Measurements from ENCODE around the gene CDC42SE2. TPM values are rescaled to one million over a fixed set of nuclear protein-coding genes. Genes with fewer than 3 reads are reported as not detected.

CDC42SE2 gene
- total RNA-seq, 1 donor from 2014 or later, result 24.1 TPM

DNA sequence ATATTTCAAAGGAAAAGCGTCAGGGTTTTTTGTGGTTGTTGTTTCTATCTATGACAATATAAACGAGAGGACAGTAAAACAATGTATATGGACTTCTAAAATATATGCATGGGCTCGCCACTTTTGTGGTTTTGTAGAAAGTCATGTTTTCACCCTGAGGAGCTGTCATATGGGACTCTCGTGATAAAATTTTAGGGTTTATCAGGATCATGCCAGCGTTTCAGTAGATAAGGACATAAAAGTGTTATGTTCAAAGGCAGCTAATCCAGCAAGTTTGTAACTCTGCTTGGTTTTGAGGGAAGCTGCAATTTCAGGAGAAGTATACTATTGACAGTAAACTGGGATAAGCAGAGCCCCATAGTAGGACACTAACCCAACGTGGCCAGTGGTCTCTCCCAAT, 120.3 kb downstream of the CDC42SE2 start:
- no peak overlapping the region for H3K4me2 ChIP-seq (ENCODE audit: low read length)
- H3K9me3 ChIP-seq (ENCODE audit: insufficient read depth, low read depth, low read length), result no peaks in the 10 kb centered on the region
- H3K9me3 Mint-ChIP-seq (ENCODE audit: unreplicated experiment), result no peaks in the 10 kb centered on the region
- H3K4me1 Mint-ChIP-seq (ENCODE audit: low read depth, unreplicated experiment), result peaks cover 14% of the 10 kb centered on the region
- peaks cover 18% of the 10 kb centered on the region for H3K79me2 ChIP-seq (ENCODE audit: insufficient read depth, low read length)
- no peak overlapping the region for H3K27ac Mint-ChIP-seq (ENCODE audit: unreplicated experiment)
- no peaks in the 10 kb centered on the region for H3K27me3 Mint-ChIP-seq (ENCODE audit: low read depth, unreplicated experiment)
- H3K36me3 ChIP-seq (ENCODE audit: insufficient read depth, low read length), result no peaks in the 10 kb centered on the region
- TF ChIP-seq, protein P1, sequence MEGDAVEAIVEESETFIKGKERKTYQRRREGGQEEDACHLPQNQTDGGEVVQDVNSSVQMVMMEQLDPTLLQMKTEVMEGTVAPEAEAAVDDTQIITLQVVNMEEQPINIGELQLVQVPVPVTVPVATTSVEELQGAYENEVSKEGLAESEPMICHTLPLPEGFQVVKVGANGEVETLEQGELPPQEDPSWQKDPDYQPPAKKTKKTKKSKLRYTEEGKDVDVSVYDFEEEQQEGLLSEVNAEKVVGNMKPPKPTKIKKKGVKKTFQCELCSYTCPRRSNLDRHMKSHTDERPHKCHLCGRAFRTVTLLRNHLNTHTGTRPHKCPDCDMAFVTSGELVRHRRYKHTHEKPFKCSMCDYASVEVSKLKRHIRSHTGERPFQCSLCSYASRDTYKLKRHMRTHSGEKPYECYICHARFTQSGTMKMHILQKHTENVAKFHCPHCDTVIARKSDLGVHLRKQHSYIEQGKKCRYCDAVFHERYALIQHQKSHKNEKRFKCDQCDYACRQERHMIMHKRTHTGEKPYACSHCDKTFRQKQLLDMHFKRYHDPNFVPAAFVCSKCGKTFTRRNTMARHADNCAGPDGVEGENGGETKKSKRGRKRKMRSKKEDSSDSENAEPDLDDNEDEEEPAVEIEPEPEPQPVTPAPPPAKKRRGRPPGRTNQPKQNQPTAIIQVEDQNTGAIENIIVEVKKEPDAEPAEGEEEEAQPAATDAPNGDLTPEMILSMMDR (IDR thresholded peaks at IDR 0.05; ENCODE audit: insufficient read depth, low read depth, low read length), result no peak
- no peak for TF ChIP-seq EZH2 (IDR thresholded peaks at IDR 0.05; ENCODE audit: insufficient read depth, low read length)
- H3K4me3 Mint-ChIP-seq (ENCODE audit: unreplicated experiment), result no peak overlapping the region
- no peak for FAIRE-seq
- DNase-seq (ENCODE audit: low read depth), result no peak
- H2AFZ ChIP-seq (ENCODE audit: low read depth, low read length), result no peak overlapping the region
- H4K20me1 ChIP-seq (ENCODE audit: insufficient read depth, low read length), result peaks cover 3% of the 10 kb centered on the region
- H3K36me3 Mint-ChIP-seq (ENCODE audit: low read depth, unreplicated experiment), result no peaks in the 10 kb centered on the region
- H3K27me3 ChIP-seq (ENCODE audit: insufficient read depth, low read length), result no peaks in the 10 kb centered on the region
- H3K9ac ChIP-seq (ENCODE audit: low read length), result no peak overlapping the region
- peaks cover 9% of the 10 kb centered on the region for H3K4me1 ChIP-seq (ENCODE audit: insufficient read depth, low read length)
- no peak overlapping the region for H3K27ac ChIP-seq (ENCODE audit: low read depth, low read length)
- no peak overlapping the region for H3K4me3 ChIP-seq (ENCODE audit: insufficient read depth, low read depth, low read length)

GRCh38 chr5:131384616-131385214, 120.9 kb downstream of the CDC42SE2 start:
- H3K9me3 ChIP-seq (ENCODE audit: insufficient read depth, low read depth, low read length), result no peaks in the 10 kb centered on the region
- no peak overlapping the region for H2AFZ ChIP-seq (ENCODE audit: low read depth, low read length)
- peaks cover 13% of the 10 kb centered on the region for H3K4me1 Mint-ChIP-seq (ENCODE audit: low read depth, unreplicated experiment)
- no peak overlapping the region for H3K9ac ChIP-seq (ENCODE audit: low read length)
- DNase-seq (ENCODE audit: low read depth), result no peak
- no peaks in the 10 kb centered on the region for H3K36me3 ChIP-seq (ENCODE audit: insufficient read depth, low read length)
- H3K27ac ChIP-seq (ENCODE audit: low read depth, low read length), result no peak overlapping the region
- H3K36me3 Mint-ChIP-seq (ENCODE audit: low read depth, unreplicated experiment), result no peaks in the 10 kb centered on the region
- H3K27me3 Mint-ChIP-seq (ENCODE audit: low read depth, unreplicated experiment), result no peaks in the 10 kb centered on the region
- TF ChIP-seq EZH2 (IDR thresholded peaks at IDR 0.05; ENCODE audit: insufficient read depth, low read length), result no peak
- TF ChIP-seq, protein P1 (IDR thresholded peaks at IDR 0.05; ENCODE audit: insufficient read depth, low read depth, low read length), result no peak
- H3K4me1 ChIP-seq (ENCODE audit: insufficient read depth, low read length), result peaks cover 4% of the 10 kb centered on the region
- no peak overlapping the region for H3K4me3 Mint-ChIP-seq (ENCODE audit: unreplicated experiment)
- peaks cover 3% of the 10 kb centered on the region for H4K20me1 ChIP-seq (ENCODE audit: insufficient read depth, low read length)
- no peak for FAIRE-seq
- no peak overlapping the region for H3K4me3 ChIP-seq (ENCODE audit: insufficient read depth, low read depth, low read length)
- H3K27ac Mint-ChIP-seq (ENCODE audit: unreplicated experiment), result no peak overlapping the region
- H3K4me2 ChIP-seq (ENCODE audit: low read length), result no peak overlapping the region
- H3K9me3 Mint-ChIP-seq (ENCODE audit: unreplicated experiment), result no peaks in the 10 kb centered on the region
- H3K79me2 ChIP-seq (ENCODE audit: insufficient read depth, low read length), result peaks cover 18% of the 10 kb centered on the region
- no peaks in the 10 kb centered on the region for H3K27me3 ChIP-seq (ENCODE audit: insufficient read depth, low read length)

- FAIRE-seq, result no peak
- H3K4me1 Mint-ChIP-seq (ENCODE audit: low read depth, unreplicated experiment), result peaks cover 7% of the 10 kb centered on the region
- H3K27me3 Mint-ChIP-seq (ENCODE audit: low read depth, unreplicated experiment), result no peaks in the 10 kb centered on the region
Measured at GRCh38 chr5:131386124-131386523, 122.3 kb downstream of the CDC42SE2 start.

More at GRCh38 chr5:131386124-131386523, 122.3 kb downstream of the CDC42SE2 start:
- TF ChIP-seq EZH2 (IDR thresholded peaks at IDR 0.05; ENCODE audit: insufficient read depth, low read length), result no peak
- TF ChIP-seq, protein P1 (IDR thresholded peaks at IDR 0.05; ENCODE audit: insufficient read depth, low read depth, low read length), result no peak
- no peaks in the 10 kb centered on the region for H3K36me3 ChIP-seq (ENCODE audit: insufficient read depth, low read length)
- no peak overlapping the region for H3K4me2 ChIP-seq (ENCODE audit: low read length)
- no peak for DNase-seq (ENCODE audit: low read depth)
- peaks cover 9% of the 10 kb centered on the region for H3K79me2 ChIP-seq (ENCODE audit: insufficient read depth, low read length)
- no peaks in the 10 kb centered on the region for H3K9me3 ChIP-seq (ENCODE audit: insufficient read depth, low read depth, low read length)
- no peaks in the 10 kb centered on the region for H3K9me3 Mint-ChIP-seq (ENCODE audit: unreplicated experiment)
- no peak overlapping the region for H3K9ac ChIP-seq (ENCODE audit: low read length)
- H3K27ac ChIP-seq (ENCODE audit: low read depth, low read length), result no peak overlapping the region
- no peak overlapping the region for H2AFZ ChIP-seq (ENCODE audit: low read depth, low read length)
- no peak overlapping the region for H3K27ac Mint-ChIP-seq (ENCODE audit: unreplicated experiment)
- H3K4me3 Mint-ChIP-seq (ENCODE audit: unreplicated experiment), result no peak overlapping the region
- no peak overlapping the region for H3K4me3 ChIP-seq (ENCODE audit: insufficient read depth, low read depth, low read length)
- H3K4me1 ChIP-seq (ENCODE audit: insufficient read depth, low read length), result no peaks in the 10 kb centered on the region
- H4K20me1 ChIP-seq (ENCODE audit: insufficient read depth, low read length), result peaks cover 3% of the 10 kb centered on the region
- no peaks in the 10 kb centered on the region for H3K27me3 ChIP-seq (ENCODE audit: insufficient read depth, low read length)
- no peaks in the 10 kb centered on the region for H3K36me3 Mint-ChIP-seq (ENCODE audit: low read depth, unreplicated experiment)
